C1 segment of cervical spinal cord (tissue), 14 donors: ENCODE measurements around the gene ABCA7.

Experiments used
- DNase-seq, 14 donors: peaks; one replicate each; lab custom pipeline; 2025; lab: John Stamatoyannopoulos, UW

Gene ABCA7

DNA sequence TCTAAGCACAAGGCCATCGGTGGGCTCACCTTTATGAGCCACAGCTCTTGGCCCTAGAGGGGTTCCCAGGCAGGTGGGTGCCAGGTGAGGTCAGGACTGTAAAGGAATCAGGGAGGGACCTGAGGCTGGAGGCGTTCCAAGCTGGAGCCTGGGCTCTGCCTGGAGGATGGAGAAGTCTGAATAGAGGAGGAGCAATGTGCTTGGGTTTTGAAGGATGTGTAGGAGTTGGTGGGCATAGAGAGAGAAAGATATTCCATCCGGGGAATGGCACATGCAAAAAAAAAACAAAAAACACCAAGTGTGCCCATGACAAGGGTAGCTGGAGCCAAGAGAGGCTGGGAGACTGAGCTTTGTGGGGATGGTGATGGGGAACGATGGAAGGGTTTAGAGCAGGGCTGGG is 37.3 kb upstream of the ABCA7 start:
- DNase-seq: no peak

DNA sequence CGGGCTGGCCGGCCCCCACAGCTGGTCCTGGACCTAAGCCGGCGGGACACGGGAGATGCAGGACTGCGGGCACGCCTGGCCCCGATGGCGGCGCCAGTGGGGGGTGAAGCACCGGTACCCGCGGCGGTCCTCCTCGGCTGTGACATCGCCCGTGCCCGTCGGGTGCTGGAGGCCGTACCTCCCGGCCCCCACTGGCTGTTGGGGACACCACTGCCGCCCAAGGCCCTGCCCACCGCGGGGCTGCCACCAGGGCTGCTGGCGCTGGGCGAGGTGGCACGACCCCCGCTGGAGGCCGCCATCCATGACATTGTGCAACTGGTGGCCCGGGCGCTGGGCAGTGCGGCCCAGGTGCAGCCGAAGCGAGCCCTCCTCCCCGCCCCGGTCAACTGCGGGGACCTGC is 36.6 kb upstream of the ABCA7 start:
- DNase-seq: no peak

DNA sequence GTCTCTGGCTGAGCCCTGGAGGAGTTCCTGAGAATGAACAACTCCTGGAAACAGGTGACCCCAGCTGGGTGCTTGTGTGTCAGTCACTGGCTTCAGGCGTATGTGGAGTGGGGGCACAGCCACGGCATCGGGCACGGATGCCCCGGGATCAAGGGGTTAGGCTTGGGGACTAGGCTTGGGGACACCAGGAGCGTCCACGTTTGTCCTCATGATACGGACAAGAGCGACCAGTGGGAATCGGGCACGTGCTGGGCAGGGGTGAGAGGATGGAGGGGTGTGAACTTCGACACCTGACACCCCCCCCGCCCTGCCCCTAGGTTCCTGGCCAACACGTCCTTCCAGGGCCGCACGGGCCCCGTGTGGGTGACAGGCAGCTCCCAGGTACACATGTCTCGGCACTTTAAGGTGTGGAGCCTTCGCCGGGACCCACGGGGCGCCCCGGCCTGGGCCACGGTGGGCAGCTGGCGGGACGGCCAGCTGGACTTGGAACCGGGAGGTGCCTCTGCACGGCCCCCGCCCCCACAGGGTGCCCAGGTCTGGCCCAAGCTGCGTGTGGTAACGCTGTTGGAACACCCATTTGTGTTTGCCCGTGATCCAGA is 35.6 kb upstream of the ABCA7 start:
- no peak for DNase-seq

DNA sequence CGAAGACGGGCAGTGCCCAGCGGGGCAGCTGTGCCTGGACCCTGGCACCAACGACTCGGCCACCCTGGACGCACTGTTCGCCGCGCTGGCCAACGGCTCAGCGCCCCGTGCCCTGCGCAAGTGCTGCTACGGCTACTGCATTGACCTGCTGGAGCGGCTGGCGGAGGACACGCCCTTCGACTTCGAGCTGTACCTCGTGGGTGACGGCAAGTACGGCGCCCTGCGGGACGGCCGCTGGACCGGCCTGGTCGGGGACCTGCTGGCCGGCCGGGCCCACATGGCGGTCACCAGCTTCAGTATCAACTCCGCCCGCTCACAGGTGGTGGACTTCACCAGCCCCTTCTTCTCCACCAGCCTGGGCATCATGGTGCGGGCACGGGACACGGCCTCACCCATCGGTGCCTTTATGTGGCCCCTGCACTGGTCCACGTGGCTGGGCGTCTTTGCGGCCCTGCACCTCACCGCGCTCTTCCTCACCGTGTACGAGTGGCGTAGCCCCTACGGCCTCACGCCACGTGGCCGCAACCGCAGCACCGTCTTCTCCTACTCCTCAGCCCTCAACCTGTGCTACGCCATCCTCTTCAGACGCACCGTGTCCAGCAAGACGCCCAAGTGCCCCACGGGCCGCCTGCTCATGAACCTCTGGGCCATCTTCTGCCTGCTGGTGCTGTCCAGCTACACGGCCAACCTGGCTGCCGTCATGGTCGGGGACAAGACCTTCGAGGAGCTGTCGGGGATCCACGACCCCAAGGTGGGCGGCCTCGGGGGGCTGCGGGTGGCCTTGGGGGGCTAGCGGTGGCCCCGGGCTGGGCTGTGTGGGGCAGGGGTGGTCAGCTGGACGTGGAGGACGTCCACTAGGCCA is 34.9 kb upstream of the ABCA7 start:
- DNase-seq: no peak

- DNase-seq: no peak
Measured at GRCh38 chr19:1006711-1007398, 33.1 kb upstream of the ABCA7 start.

GRCh38 chr19:1007399-1008251 is 32.3 kb upstream of the ABCA7 start:
- DNase-seq: no peak

DNA sequence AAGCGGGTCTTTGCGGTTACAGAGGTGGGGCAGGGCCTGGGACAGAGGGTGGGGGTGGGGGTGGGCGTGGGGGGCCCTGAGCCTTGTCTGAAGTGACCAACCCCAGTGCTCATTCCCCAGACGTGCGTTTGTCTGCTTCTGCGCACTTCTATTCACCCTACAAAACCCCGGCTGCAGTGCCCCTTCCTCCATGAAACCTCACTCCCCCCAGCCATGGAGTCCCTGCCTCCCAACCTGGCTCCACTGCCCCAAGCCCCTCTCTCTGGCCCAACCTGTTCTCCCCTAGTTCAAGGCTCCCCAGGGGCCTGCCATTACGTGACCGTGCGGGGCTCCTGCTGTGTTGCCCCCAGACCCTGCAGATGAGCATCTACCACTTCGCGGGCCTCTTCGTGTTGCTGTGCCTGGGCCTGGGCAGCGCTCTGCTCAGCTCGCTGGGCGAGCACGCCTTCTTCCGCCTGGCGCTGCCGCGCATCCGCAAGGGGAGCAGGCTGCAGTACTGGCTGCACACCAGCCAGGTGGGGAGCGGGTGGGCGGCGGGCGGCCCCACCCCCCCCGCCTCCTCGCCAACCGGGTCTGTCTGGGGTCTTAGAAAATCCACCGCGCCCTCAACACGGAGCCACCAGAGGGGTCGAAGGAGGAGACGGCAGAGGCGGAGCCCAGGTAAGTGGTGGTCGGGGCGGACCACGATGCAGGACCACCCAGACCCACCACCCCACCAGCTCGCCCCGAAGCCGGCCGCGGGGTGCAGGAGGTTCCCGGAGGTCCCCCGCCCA is 31.5 kb upstream of the ABCA7 start:
- DNase-seq: no peak

- DNase-seq: no peak
Measured at GRCh38 chr19:1009041-1009980, 30.6 kb upstream of the ABCA7 start.

- no peak for DNase-seq
Measured at GRCh38 chr19:1009981-1010538, 29.8 kb upstream of the ABCA7 start.

DNA sequence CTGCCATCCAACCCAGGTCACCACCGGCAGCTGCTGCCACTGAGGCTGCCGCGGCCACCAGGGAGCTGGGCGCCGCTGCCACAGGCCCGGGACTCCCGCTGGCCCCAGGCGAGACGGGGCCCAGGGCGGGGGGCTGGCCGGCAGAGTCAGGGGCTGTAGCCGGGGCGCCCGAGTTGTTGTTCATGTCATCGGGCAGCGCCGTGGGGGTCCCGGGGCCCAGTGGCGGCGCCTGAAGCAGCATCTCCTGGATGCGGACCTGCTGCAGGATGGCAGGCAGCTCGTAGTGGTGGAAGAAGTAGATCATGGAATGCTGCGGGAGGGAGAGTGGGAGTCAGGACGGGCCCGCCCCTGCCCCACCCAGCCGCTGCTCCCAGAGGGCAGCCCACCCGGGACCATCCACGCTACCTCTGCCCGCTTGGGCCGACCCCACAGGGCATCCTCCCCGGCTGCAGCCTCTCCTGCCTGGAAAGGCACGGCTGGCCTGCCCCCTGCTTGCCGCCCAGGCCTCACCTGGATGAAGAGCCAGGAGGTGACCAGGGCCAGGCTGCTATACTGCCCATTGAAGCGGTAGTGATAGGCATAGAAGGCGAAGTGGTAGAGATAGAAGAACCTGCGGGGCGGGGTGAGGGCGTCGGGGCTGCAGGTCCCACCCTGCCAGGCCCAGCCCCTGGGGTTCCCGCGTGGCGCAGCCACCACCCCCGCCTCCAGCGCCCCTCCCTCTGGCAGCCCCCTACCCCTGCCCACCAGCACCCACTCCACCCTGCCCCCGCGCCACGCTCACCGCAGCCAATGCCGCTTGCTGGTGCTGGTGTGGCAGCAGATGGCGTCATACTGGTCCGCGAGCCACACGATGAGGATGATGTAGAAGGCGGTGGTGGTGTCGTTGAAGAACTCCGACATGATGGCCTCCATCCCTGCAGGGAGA is 29.1 kb upstream of the ABCA7 start:
- no peak for DNase-seq

DNA sequence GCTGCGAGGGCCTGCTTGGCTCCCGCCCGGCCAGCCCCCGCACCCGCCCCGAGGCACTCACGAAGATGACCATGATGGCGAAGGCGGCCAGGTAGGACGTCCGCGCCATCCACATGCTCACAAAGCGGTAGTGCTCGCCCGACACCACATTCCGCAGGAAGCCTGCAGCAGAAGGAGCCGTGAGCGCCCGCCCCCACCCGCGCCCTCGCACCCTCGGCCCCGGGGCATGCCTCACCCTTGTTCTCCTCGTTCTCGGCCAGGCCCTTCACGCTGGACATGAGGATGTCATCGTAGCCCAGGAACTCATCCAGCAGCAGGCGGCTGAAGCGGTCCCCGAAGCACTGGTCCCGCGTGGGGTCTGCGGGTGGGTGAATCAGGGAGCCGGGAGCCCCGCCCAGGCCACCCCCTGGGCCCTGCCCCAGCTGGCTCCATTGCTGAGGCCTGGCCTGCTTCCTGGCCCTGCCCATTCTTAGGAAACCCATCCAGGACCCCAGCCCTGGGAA is 28.0 kb upstream of the ABCA7 start:
- DNase-seq: no peak

DNA sequence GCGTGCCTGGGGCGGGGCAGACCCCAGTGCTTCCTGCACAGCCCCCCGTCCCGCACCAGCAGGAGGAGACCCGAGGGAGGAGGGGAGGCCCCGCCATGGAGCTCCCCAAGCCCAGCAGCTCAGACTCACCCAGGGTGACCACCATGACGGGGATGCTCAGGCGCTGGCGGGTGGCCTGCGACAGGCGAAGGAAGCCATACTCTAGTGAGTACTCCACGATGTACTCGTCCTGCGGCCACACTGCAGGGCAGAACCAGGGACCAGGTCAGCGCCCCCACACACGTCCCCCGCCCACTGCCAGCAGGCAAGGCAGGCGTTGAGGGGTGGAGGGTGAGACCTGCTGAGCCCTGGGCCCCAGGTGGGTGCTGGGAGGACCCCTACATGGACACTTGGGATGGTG is 27.6 kb upstream of the ABCA7 start:
- no peak for DNase-seq

DNA sequence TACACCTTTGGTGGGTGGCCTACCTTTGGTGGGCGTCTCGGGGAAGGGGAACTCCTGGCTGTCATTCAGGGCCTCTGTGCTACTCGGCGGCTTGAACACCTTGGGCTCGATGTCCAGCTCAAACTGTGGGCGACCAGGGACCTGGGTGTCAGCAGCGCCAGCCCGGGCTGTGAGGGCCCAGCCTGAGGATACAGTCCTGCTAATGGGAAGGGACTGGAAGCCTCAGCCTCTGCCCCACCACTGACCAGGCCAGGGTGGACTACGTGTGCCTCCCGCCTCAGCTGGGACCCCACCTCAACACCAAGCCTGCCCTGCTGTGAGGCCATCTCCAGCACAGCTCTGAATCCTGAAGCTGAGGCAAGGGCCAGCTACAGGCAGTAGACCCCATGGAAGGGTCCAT is 26.7 kb upstream of the ABCA7 start:
- no peak for DNase-seq

DNA sequence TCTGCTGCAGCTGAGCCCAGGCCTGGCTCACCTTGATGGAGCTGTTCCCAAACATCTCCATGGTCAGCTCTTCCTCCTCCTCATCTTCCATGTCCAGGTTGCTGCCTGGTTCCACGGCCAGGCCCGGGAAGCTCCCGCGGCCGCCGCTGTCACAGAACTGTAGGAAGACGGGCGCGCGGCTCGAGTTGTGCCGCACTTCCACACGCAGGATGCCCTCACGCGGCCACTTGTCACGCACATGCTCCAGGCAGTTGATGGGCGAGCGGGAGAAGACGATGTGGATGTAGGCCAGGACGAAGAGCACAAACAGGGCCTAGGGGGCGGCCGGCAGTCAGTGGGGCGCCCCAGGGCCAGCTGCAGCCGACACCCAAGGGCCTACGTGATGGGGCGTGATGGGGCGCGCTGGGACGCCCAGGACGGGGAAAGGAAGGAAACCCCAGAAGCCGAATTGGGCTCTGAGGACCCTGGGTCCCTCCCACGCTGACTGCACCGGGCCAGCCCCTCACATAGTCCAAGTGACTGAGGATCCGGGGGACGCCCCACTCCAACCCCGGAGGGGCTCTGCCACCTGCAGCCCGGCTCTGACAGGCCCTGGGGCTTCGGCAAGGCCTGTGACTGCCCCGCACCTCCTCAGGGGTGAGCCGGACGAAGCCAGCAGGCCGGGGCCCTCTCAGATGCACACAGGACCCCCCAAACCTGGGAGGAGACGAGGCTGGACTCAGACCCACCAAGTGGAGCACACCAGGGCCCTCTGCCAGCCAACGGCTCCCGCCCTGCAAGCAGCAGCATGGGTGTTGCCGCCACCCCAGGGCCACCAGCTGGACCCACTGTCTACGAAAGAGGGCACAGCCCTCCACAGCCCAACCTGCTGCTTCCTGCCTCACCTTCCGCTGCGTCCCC is 25.5 kb upstream of the ABCA7 start:
- no peak for DNase-seq

GRCh38 chr19:1015061-1015781 is 24.7 kb upstream of the ABCA7 start:
- DNase-seq: peak in 1 of 14 donors; percentile 11
